GM23338 (cell line): Measurements from ENCODE around the gene ZNF808. TPM values are rescaled to one million over a fixed set of nuclear protein-coding genes. Genes with fewer than 3 reads are reported as not detected.

Source experiments
- CREB1 ChIP-seq: fragments of 250-450 bp; sonication (Bioruptor Pico); IDR thresholded peaks from 2 replicates; pipeline ENCODE4 v1.5.0; 2020; ENCODE audit warnings: low read depth, mild to moderate bottlenecking, moderate library complexity
- CTCF ChIP-seq, 2 experiments: fragments of 200-600 bp in 1 of 2; sonication (generic) in 1 of 2; conservative IDR thresholded peaks; 2 replicates each; pipeline versions ENCODE4 v1.5.1 to v1.6.1; 2016 to 2017; ENCODE audit warnings: antibody characterized with exemption in 2 of 2, low read depth in 2 of 2, mild to moderate bottlenecking in 2 of 2, moderate library complexity in 1 of 2
- ETS1 ChIP-seq: IDR thresholded peaks from 2 replicates; pipeline ENCODE4 v1.6.1; 2016; ENCODE audit warnings: antibody characterized with exemption
- EZH2phosphoT487 ChIP-seq: fragments of 200-600 bp; sonication (generic); IDR thresholded peaks from one replicate; pipeline ENCODE4 v1.8.1; 2018; ENCODE audit warnings: antibody characterized with exemption; ENCODE audit not compliant: unreplicated experiment
- POLR2AphosphoS5 ChIP-seq: IDR thresholded peaks from 2 replicates; pipeline ENCODE4 v1.6.1; 2016; ENCODE audit warnings: antibody characterized with exemption, low read depth
- REST ChIP-seq: IDR thresholded peaks from one replicate; pipeline ENCODE4 v1.6.1; 2018; ENCODE audit warnings: antibody characterized with exemption; ENCODE audit not compliant: unreplicated experiment
- ZNF114 ChIP-seq: fragments of 250-450 bp; sonication (Bioruptor Pico); IDR thresholded peaks from 2 replicates; pipeline ENCODE4 v1.5.0; 2020; ENCODE audit warnings: mild to moderate bottlenecking, moderate library complexity
- polyA plus RNA-seq: library from polyadenylated mRNA; unstranded; fragments of >200 nt; fragmentation: Nextera tagmentation; extraction: Ambion mirVana; gene quantifications from 2 replicates; pipeline ENCODE4 v1.2.1, GENCODE V29; 2016
- small RNA-seq: library from RNA; depleted of rRNA; stranded (forward); fragments of <200 nt; gene quantifications from one replicate; pipeline ENCODE3, GENCODE V24; 2014; ENCODE audit warnings: low replicate concordance
- total RNA-seq: library from RNA; depleted of rRNA; stranded (reverse); fragments of >200 nt; shearing (Covaris generic); gene quantifications from 2 replicates; pipeline ENCODE4 v1.2.3, GENCODE V29; 2014; rRNA removed

ZNF808 gene
- total and polyA plus RNA-seq, 2 experiments from 2014 or later, result 10.5 to 32.1 TPM

GRCh38 chr19:52603558-52604207 lies 76.2 kb downstream of the ZNF808 start (continued):
- TF ChIP-seq REST (no peak), EZH2phosphoT487 (no peak), ETS1 (no peak), ZNF114 (CRISPR knock-in tag) (no peak), CREB1 (CRISPR knock-in tag) (no peak), CTCF (conservative IDR thresholded peaks at IDR 0.05; ENCODE audit: low read depth in 2 of 2) (no peak), POLR2AphosphoS5 (no peak)

Small RNA genes lying within 50 kb of the gene (small RNA-seq; reads per million reads assigned to genes)
- not detected for gene RPL39P34

Other genes with a start within 250 kb of the ZNF808 start
- 34.1 and 39.4 TPM in 2 replicates for gene ZNF480, start 230.5 kb upstream of the ZNF808 start, total RNA-seq
- 28.8 and 37.9 TPM in 2 replicates for gene ZNF480, start 230.5 kb upstream of the ZNF808 start, polyA plus RNA-seq
- 5.3 and 6.3 TPM in 2 replicates for gene ZNF610, start 191.4 kb upstream of the ZNF808 start, total RNA-seq
- 4.7 and 5.3 TPM in 2 replicates for gene ZNF610, start 191.4 kb upstream of the ZNF808 start, polyA plus RNA-seq
- 49.1 and 60.6 TPM in 2 replicates for gene ZNF880, start 157.7 kb upstream of the ZNF808 start, total RNA-seq
- 56.3 and 57.4 TPM in 2 replicates for gene ZNF880, start 157.7 kb upstream of the ZNF808 start, polyA plus RNA-seq
- 25.5 and 38.6 TPM in 2 replicates for gene ZNF528, start 129.8 kb upstream of the ZNF808 start, total RNA-seq
- gene ZNF528, start 129.8 kb upstream of the ZNF808 start, polyA plus RNA-seq, result 30.0 and 32.8 TPM in 2 replicates
- gene ZNF534, start 98.5 kb upstream of the ZNF808 start, total RNA-seq, result 0.10 TPM in 1 of 2 replicates, not detected in the other
- gene ZNF534, start 98.5 kb upstream of the ZNF808 start, polyA plus RNA-seq, result 0.23 and 1.0 TPM in 2 replicates
- 11.9 and 23.9 TPM in 2 replicates for gene ZNF578, start 74.1 kb upstream of the ZNF808 start, total RNA-seq
- 2.9 and 4.1 TPM in 2 replicates for gene ZNF578, start 74.1 kb upstream of the ZNF808 start, polyA plus RNA-seq
- 24.7 TPM in 2 replicates for gene ZNF701, start 42.6 kb downstream of the ZNF808 start, total RNA-seq
- 6.7 and 8.5 TPM in 2 replicates for gene ZNF701, start 42.6 kb downstream of the ZNF808 start, polyA plus RNA-seq
- 20.6 and 25.0 TPM in 2 replicates for gene ZNF83, start 110.7 kb downstream of the ZNF808 start, total RNA-seq
- gene ZNF83, start 110.7 kb downstream of the ZNF808 start, polyA plus RNA-seq, result 11.9 and 16.2 TPM in 2 replicates
- 10.3 and 16.4 TPM in 2 replicates for gene ZNF611, start 207.4 kb downstream of the ZNF808 start, total RNA-seq
- gene ZNF611, start 207.4 kb downstream of the ZNF808 start, polyA plus RNA-seq, result 5.3 and 6.6 TPM in 2 replicates